GM06990 (cell line): ENCODE measurements around the gene PAH.

Source experiments
- DNase-seq: peaks from one replicate; pipeline ENCODE4 v3.0.0-alpha.2; 2011; ENCODE audit not compliant: insufficient read length; ENCODE audit errors: extremely low read depth
- H3K27me3 ChIP-seq: replicated peaks from 2 replicates; pipeline ENCODE4 v1.6.0; 2011; ENCODE audit warnings: low read length; ENCODE audit not compliant: control insufficient read depth, insufficient read depth
- H3K36me3 ChIP-seq: 2 replicates; pipeline ENCODE4 v1.5.1; 2011; ENCODE audit warnings: low read length; ENCODE audit not compliant: control insufficient read depth, insufficient read depth
- H3K4me3 ChIP-seq: replicated peaks from 2 replicates; pipeline ENCODE4 v1.5.1; 2011; ENCODE audit warnings: low read depth, mild to moderate bottlenecking, control low read depth, low read length
- TF ChIP-seq, protein P1 (sequence below): IDR thresholded peaks from 2 replicates; pipeline ENCODE4 v1.5.1; 2011; ENCODE audit warnings: low read length, control low read depth, mild to moderate bottlenecking, inconsistent platforms; ENCODE audit not compliant: insufficient read depth, poor library complexity, severe bottlenecking

Gene PAH

DNA sequence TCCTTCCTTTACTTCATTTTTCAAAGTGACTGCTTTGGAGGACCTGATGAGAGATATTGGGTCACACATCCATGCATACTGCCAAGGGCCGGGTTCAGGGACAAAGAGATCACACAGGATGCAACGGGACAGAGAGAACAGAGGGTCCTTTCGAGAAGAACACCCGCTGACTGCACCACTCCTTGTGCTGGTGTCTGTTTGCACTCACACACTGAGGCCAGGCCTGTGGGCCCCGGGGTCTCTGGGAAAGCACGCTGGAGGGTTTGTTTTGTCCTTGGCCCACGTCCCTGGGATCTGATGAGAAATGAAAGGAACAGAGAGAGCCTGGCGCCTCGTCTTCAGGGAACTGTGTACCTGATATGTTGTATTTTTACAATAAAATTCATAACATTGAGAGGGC, 42.2 kb downstream of the PAH start:
- Histone ChIP-seq H3K4me3 (no peak overlapping the region), H3K36me3 (no peaks in the 10 kb centered on the region), H3K27me3 (no peaks in the 10 kb centered on the region)
- TF ChIP-seq, protein P1, sequence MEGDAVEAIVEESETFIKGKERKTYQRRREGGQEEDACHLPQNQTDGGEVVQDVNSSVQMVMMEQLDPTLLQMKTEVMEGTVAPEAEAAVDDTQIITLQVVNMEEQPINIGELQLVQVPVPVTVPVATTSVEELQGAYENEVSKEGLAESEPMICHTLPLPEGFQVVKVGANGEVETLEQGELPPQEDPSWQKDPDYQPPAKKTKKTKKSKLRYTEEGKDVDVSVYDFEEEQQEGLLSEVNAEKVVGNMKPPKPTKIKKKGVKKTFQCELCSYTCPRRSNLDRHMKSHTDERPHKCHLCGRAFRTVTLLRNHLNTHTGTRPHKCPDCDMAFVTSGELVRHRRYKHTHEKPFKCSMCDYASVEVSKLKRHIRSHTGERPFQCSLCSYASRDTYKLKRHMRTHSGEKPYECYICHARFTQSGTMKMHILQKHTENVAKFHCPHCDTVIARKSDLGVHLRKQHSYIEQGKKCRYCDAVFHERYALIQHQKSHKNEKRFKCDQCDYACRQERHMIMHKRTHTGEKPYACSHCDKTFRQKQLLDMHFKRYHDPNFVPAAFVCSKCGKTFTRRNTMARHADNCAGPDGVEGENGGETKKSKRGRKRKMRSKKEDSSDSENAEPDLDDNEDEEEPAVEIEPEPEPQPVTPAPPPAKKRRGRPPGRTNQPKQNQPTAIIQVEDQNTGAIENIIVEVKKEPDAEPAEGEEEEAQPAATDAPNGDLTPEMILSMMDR: no peak
- DNase-seq: no peak

DNA sequence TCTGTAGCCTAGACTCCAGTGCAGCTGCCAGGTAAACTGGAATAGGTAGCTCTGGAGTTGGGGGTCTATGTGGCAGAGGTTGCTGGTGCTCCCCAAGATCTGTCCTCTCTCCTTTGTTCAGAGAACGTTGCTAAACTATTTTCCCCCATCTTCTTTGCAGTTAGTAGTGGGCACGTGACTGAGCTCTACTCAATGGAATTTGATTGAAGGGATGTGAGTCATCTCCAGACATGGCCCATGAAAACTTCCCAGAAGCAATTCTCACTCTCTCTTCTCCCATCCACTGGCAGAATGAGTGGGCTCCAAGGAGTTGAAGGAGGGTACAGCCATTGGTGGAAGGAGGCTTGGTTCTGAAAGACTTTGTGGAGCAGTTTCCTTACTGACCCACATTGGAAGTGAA, 44.0 kb downstream of the PAH start:
- no peaks in the 10 kb centered on the region for H3K27me3 ChIP-seq
- TF ChIP-seq, protein P1: no peak
- H3K4me3 ChIP-seq: no peak overlapping the region
- H3K36me3 ChIP-seq: no peaks in the 10 kb centered on the region
- no peak for DNase-seq

DNA sequence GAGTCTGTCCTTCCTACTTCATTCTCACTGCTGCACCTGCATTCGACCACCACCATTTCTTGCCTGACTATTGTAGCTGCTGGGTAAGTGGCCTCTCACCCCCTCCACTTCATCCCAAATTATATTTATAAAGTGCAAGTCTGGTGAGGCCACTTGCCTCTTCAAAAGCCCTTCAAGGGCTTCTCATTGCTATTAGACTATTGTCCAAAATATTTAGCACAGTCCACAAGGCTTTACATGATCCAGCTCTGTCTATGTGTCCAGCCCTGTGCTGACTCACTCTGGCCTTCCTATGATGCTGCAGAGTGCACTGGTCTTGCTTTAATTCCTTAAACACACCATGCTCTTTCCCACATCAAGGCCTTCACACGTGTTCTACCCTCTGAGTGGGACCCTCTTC, 46.0 kb downstream of the PAH start:
- TF ChIP-seq, protein P1: no peak

DNA sequence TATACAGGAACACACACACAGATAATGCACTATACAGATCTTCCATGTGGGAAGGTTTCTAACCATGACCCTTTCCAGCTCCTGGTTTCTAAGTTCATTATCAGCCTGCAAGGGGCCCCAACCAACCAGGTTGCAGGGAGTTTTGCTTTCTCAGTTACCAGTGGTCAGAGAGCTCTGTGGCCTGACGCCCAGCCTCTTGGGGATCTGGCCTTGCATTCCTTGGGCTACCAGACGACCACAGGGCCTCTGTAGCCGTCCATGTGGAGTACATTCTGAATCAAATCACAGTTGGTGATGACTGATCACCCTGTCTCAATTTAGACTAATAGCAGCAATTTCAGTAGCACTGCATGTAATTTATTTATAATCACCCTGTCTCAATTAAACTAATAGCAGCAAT, 47.5 kb downstream of the PAH start:
- H3K4me3 ChIP-seq: no peak overlapping the region
- DNase-seq: no peak
- TF ChIP-seq, protein P1: no peak
- H3K27me3 ChIP-seq: no peaks in the 10 kb centered on the region
- no peaks in the 10 kb centered on the region for H3K36me3 ChIP-seq

More for the DNA sequence above, 46.0 kb downstream of the PAH start:
- DNase-seq: no peak
- Histone ChIP-seq H3K27me3 (no peaks in the 10 kb centered on the region), H3K4me3 (no peak overlapping the region), H3K36me3 (no peaks in the 10 kb centered on the region)

DNA sequence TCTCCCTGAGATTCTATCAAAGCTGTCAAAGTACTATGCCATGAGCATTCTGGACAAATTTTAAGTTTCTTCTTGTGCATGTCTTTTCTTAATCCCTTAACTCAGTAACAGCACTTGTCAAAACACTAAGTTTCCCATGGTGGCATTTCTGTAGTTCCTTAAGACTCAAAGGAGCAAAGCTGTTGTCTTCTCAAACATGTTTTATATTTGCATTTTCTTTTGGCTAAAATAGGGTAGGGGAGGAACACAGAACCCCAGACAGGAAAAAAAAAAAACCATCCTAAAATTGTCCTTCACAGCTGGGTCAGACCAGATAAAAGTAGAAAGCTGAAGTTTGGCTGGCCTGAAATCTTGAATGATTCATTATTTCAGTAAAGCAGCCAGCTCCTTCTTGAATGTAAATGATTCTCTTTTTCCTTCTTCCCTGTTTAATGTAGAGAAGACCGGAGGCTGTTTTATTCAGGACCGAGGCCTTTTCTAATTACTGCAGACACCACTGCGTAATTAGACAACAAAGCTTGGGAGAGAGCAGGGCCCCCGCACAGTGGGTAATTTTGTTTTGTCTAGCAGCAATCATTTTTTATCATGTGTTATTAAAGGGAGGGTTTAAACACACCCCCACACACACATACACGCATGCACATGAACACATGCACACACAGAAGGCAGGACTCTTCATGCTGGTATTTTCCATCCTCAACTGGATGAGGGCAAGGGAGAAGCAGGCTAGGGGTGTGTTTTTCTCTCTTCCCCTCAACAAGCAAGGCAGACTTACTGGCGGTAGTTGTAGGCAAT, 51.0 kb downstream of the PAH start:
- no peaks in the 10 kb centered on the region for H3K27me3 ChIP-seq
- TF ChIP-seq, protein P1: no peak
- no peak overlapping the region for H3K4me3 ChIP-seq
- H3K36me3 ChIP-seq: no peaks in the 10 kb centered on the region
- no peak for DNase-seq
